Measurements from ENCODE around the gene MC1R. TPM values are rescaled to one million over a fixed set of nuclear protein-coding genes. Genes with fewer than 3 reads are reported as not detected.

Gene MC1R
- total RNA-seq, 1 experiment from 2014 or later: 12.2 TPM

- ATAC-seq: no peak
- BruUV-seq (replicated peaks): no TSS peak
- Histone ChIP-seq H3K79me2 (ENCODE audit: insufficient read depth, low read length) (peaks cover 48% of the 10 kb centered on the region), H3K36me3 (ENCODE audit: control insufficient read depth in 1 of 2, insufficient read depth in 2 of 2, low read length in 2 of 2) (peaks cover 10 to 12% of the 10 kb centered on the region in 2 experiments; a peak in 3 of 4 replicates), H3K4me2 (ENCODE audit: low read length) (no peak overlapping the region), H3K9ac (ENCODE audit: low read length) (no peak overlapping the region), H3K27ac (ENCODE audit: low read depth, low read length) (no peak overlapping the region), H2AFZ (ENCODE audit: low read depth, low read length, poor library complexity, severe bottlenecking) (no peak overlapping the region), H3K9me3 (ENCODE audit: control insufficient read depth in 1 of 2, insufficient read depth in 1 of 2, low read depth in 1 of 2, low read length in 2 of 2) (no peaks in the 10 kb centered on the region), H4K20me1 (ENCODE audit: insufficient read depth) (no peaks in the 10 kb centered on the region), H3K4me3 (replicated peaks in 1 of 2; ENCODE audit: low read depth in 1 of 2, low read length in 2 of 2) (no peak overlapping the region), H3K4me1 (ENCODE audit: control insufficient read depth in 1 of 2, insufficient read depth in 2 of 2, low read length in 2 of 2) (peaks cover 12 to 22% of the 10 kb centered on the region in 2 experiments; a peak in 3 of 4 replicates), H3K9me2 (ENCODE audit: insufficient read depth) (no peaks in the 10 kb centered on the region), H3K27me3 (ENCODE audit: insufficient read depth, low read length) (no peaks in the 10 kb centered on the region)
- TF ChIP-seq CBX3 (IDR thresholded peaks at IDR 0.05; ENCODE audit: low read depth) (no peak), SRF (IDR thresholded peaks at IDR 0.05; ENCODE audit: low read depth) (no peak), FOSL1 (IDR thresholded peaks at IDR 0.05; ENCODE audit: low read depth) (no peak)
- ChIA-PET RAD21 (ENCODE audit: low non-redundant PET in 1 of 2, low total read pairs in 2 of 2, uncharacterized antibody in 2 of 2, unreplicated experiment in 2 of 2) (no interaction called here), POLR2A (interaction anchor here (1.0 kb wide), 1 partner anchor 30 kb away, joined by 3 read pairs; no protein-coding TSS in a partner anchor), CTCF (no interaction called here)
- no peak for DNase-seq (ENCODE audit: low read depth, low spot score)
- intact Hi-C loops (cut with micrococcal nuclease): no loop called here
Measured at GRCh38 chr16:89952049-89952448, 33.4 kb downstream of the MC1R start.

GRCh38 chr16:89952551-89952950 lies 33.9 kb downstream of the MC1R start:
- Histone ChIP-seq H3K4me1 (ENCODE audit: control insufficient read depth in 1 of 2, insufficient read depth in 2 of 2, low read length in 2 of 2) (peaks cover 9 to 19% of the 10 kb centered on the region in 2 experiments; a peak in 3 of 4 replicates), H3K9ac (ENCODE audit: low read length) (no peak overlapping the region), H3K9me2 (ENCODE audit: insufficient read depth) (no peaks in the 10 kb centered on the region), H2AFZ (ENCODE audit: low read depth, low read length, poor library complexity, severe bottlenecking) (no peak overlapping the region), H3K9me3 (ENCODE audit: control insufficient read depth in 1 of 2, insufficient read depth in 1 of 2, low read depth in 1 of 2, low read length in 2 of 2) (no peaks in the 10 kb centered on the region), H3K79me2 (ENCODE audit: insufficient read depth, low read length) (peaks cover 48% of the 10 kb centered on the region), H3K4me3 (replicated peaks in 1 of 2; ENCODE audit: low read depth in 1 of 2, low read length in 2 of 2) (no peak overlapping the region), H3K27ac (ENCODE audit: low read depth, low read length) (no peak overlapping the region), H3K4me2 (ENCODE audit: low read length) (no peak overlapping the region), H3K36me3 (ENCODE audit: control insufficient read depth in 1 of 2, insufficient read depth in 2 of 2, low read length in 2 of 2) (peaks cover 11 to 17% of the 10 kb centered on the region in 2 experiments; a peak in 3 of 4 replicates), H3K27me3 (ENCODE audit: insufficient read depth, low read length) (no peaks in the 10 kb centered on the region), H4K20me1 (ENCODE audit: insufficient read depth) (no peaks in the 10 kb centered on the region)
- BruUV-seq (replicated peaks): TSS peak; percentile 19
- no peak for ATAC-seq
- CTCF ChIA-PET: no interaction called here
- DNase-seq (ENCODE audit: low read depth, low spot score): no peak
- RAD21 ChIA-PET (ENCODE audit: low non-redundant PET in 1 of 2, low total read pairs in 2 of 2, uncharacterized antibody in 2 of 2, unreplicated experiment in 2 of 2): no interaction called here
- intact Hi-C loops (cut with micrococcal nuclease): no loop called here
- POLR2A ChIA-PET: no interaction called here
- TF ChIP-seq FOSL1 (IDR thresholded peaks at IDR 0.05; ENCODE audit: low read depth) (no peak), ZNF274 (IDR thresholded peaks at IDR 0.05; ENCODE audit: low read depth, low read length) (no peak), SP1 (IDR thresholded peaks at IDR 0.05; ENCODE audit: low read depth) (no peak), SIN3A (IDR thresholded peaks at IDR 0.05; ENCODE audit: low read depth) (no peak), ZBTB33 (IDR thresholded peaks at IDR 0.05; ENCODE audit: extremely low read depth, insufficient replicate concordance, low read length) (no peak), ELF1 (IDR thresholded peaks at IDR 0.05; ENCODE audit: borderline replicate concordance, low read depth) (no peak), EZH2phosphoT487 (IDR thresholded peaks at IDR 0.05; ENCODE audit: borderline replicate concordance) (no peak), ATF3 (IDR thresholded peaks at IDR 0.05) (no peak), EZH2 (IDR thresholded peaks at IDR 0.05) (no peak), CTCF (IDR thresholded peaks at IDR 0.05 in 2 of 3, conservative IDR thresholded peaks at IDR 0.05 in 1 of 3; ENCODE audit: borderline replicate concordance in 1 of 3, insufficient read depth in 1 of 3, low read depth in 2 of 3, low read length in 2 of 3) (no peak), JUND (IDR thresholded peaks at IDR 0.05) (no peak), EGR1 (IDR thresholded peaks at IDR 0.05; ENCODE audit: low read depth) (no peak)
